Sigmoid colon (tissue), 7 donors: ENCODE measurements around the gene POLD1. TPM values are rescaled to one million over a fixed set of nuclear protein-coding genes. Genes with fewer than 3 reads are reported as not detected.
"Not testable (repeated sequence)": the region's sequence is repeated elsewhere in the genome, so short reads cannot be mapped to it uniquely, and the experiment has no call there.

ENCODE experiments used
- DNase-seq: peaks from one replicate; pipeline ENCODE4 v3.0.0-alpha.2; 2019
- H3K27ac ChIP-seq, 4 donors: fragments of 200-600 bp; sonication (generic); one replicate each; pipeline ENCODE4 v1.5.1; 2016 to 2019; ENCODE audit warnings: mild to moderate bottlenecking in 1 of 4
- H3K27me3 ChIP-seq, 3 donors: fragments of 200-600 bp; sonication (generic); one replicate each; pipeline ENCODE4 v1.5.1; 2019; ENCODE audit warnings: mild to moderate bottlenecking in 1 of 3
- H3K36me3 ChIP-seq, 4 donors: fragments of 200-600 bp; sonication (generic); one replicate each; pipeline ENCODE4 v1.5.1; 2016 to 2019
- H3K4me1 ChIP-seq, 4 donors: fragments of 200-600 bp; sonication (generic); one replicate each; pipeline ENCODE4 v1.5.1; 2017 to 2019
- H3K4me3 ChIP-seq, 4 donors: fragments of 200-600 bp; sonication (generic); one replicate each; pipeline ENCODE4 v1.5.1; 2017 to 2019; ENCODE audit warnings: mild to moderate bottlenecking in 2 of 4, moderate library complexity in 1 of 4
- H3K9me3 ChIP-seq, 4 donors: fragments of 200-600 bp in 3 of 4; sonication (generic) in 3 of 4; one replicate each; pipeline versions ENCODE4 v1.5.1 to v1.6.1; 2013 to 2019
- CTCF ChIP-seq, 4 experiments: fragments of 450-650 bp in 3 of 4; fragments of 200-600 bp in 1 of 4; IDR thresholded peaks; one replicate each; pipeline ENCODE4 v1.5.1; 2016 to 2019; ENCODE audit warnings: antibody characterized with exemption in 4 of 4, mild to moderate bottlenecking in 3 of 4, moderate library complexity in 2 of 4
- EP300 ChIP-seq, 4 donors: sonication (generic); formaldehyde crosslinking; IDR thresholded peaks; one replicate each; pipeline ENCODE4 v1.6.1; 2017; ENCODE audit warnings: antibody characterized with exemption in 4 of 4
- POLR2A ChIP-seq, 2 donors: fragments of 450-650 bp; IDR thresholded peaks; one replicate each; pipeline ENCODE4 v1.6.1; 2016; ENCODE audit warnings: antibody characterized with exemption in 2 of 2, mild to moderate bottlenecking in 2 of 2, moderate library complexity in 2 of 2
- POLR2AphosphoS5 ChIP-seq, 4 donors: sonication (generic); formaldehyde crosslinking; IDR thresholded peaks; one replicate each; pipeline ENCODE4 v1.6.1; 2017; ENCODE audit warnings: antibody characterized with exemption in 4 of 4
- WGBS, 2 donors: extraction: QIAGEN DNeasy Blood & Tissue Kit; methylation state at CpG; one replicate each; pipeline ENCODE4 v1.1.7; 2013; 5-methylcytosine and 5-hydroxymethylcytosine counted together
- intact Hi-C: fragments of 100-400 bp; cut with DNase I; formaldehyde crosslinking; loops from one replicate; pipeline ENCODE4 v1.15.1; 2023
- polyA plus RNA-seq, 3 donors: library from polyadenylated mRNA; stranded (reverse); fragments of 200-250 nt; gene quantifications; one replicate each; pipeline ENCODE4 v1.2.3, GENCODE V29; 2013
- total RNA-seq, 4 donors: library from RNA; depleted of rRNA; stranded (reverse); fragments of >200 nt; gene quantifications; one replicate each; pipeline ENCODE4 v1.1.0, GENCODE V29; 2016
- donor health status: healthy with polysubstance abuse.
- donor health status: Bipolar disorder and iron deficiency.
- donor health status: healthy.

The POLD1 gene
- total and polyA plus RNA-seq, 7 donors, result 9.6 to 44.2 (median 10.8) TPM

GRCh38 chr19:50434525-50434924 lies 50.4 kb downstream of the POLD1 start:
- peaks cover 12 to 51% (median 48%) of the 10 kb centered on the region in 3 donors for H3K27me3 ChIP-seq
- no peak for TF ChIP-seq POLR2A (IDR thresholded peaks at IDR 0.05)
- TF ChIP-seq EP300 (IDR thresholded peaks at IDR 0.05), result no peak
- no peak for TF ChIP-seq CTCF (IDR thresholded peaks at IDR 0.05)
- no peak for TF ChIP-seq POLR2AphosphoS5 (IDR thresholded peaks at IDR 0.05)
- no peak for DNase-seq
- H3K9me3 ChIP-seq, result no peaks in the 10 kb centered on the region
- intact Hi-C loops, result loop anchor here (5.0 kb wide), 1 partner anchor 52 kb away; the partner anchor contains the start of gene POLD1
- H3K27ac ChIP-seq, result no peak overlapping the region
- WGBS, 2 donors, result 37 to 39% methylated on average over 12 of the region's 12 CpGs
- H3K36me3 ChIP-seq, result no peaks in the 10 kb centered on the region
- H3K4me3 ChIP-seq, result no peak overlapping the region
- peaks cover 0 to 19% (median 16%) of the 10 kb centered on the region in 4 donors for H3K4me1 ChIP-seq

GRCh38 chr19:50435221-50435620 lies 51.1 kb downstream of the POLD1 start:
- no peak overlapping the region for H3K27ac ChIP-seq
- no peak for DNase-seq
- H3K4me1 ChIP-seq, result peaks cover 0 to 19% (median 16%) of the 10 kb centered on the region in 4 donors
- H3K36me3 ChIP-seq, result no peaks in the 10 kb centered on the region
- 78 to 85% methylated on average over 17 of the region's 17 CpGs for WGBS, 2 donors
- no peak for TF ChIP-seq POLR2AphosphoS5 (IDR thresholded peaks at IDR 0.05)
- no peak for TF ChIP-seq CTCF (IDR thresholded peaks at IDR 0.05)
- TF ChIP-seq POLR2A (IDR thresholded peaks at IDR 0.05), result no peak
- no peak for TF ChIP-seq EP300 (IDR thresholded peaks at IDR 0.05)
- intact Hi-C loops, result no loop called here
- H3K27me3 ChIP-seq, result peaks cover 12 to 48% (median 42%) of the 10 kb centered on the region in 3 donors
- H3K9me3 ChIP-seq, result no peaks in the 10 kb centered on the region
- no peak overlapping the region for H3K4me3 ChIP-seq

GRCh38 chr19:50435627-50436026 lies 51.5 kb downstream of the POLD1 start:
- no peak overlapping the region for H3K27ac ChIP-seq
- no peak for DNase-seq
- TF ChIP-seq EP300 (IDR thresholded peaks at IDR 0.05) (no peak), CTCF (IDR thresholded peaks at IDR 0.05) (no peak), POLR2A (IDR thresholded peaks at IDR 0.05) (no peak), POLR2AphosphoS5 (IDR thresholded peaks at IDR 0.05) (no peak)
- 82 to 83% methylated on average over 12 of the region's 12 CpGs for WGBS, 2 donors
- H3K36me3 ChIP-seq, result no peaks in the 10 kb centered on the region
- peaks cover 12 to 44% (median 38%) of the 10 kb centered on the region in 3 donors for H3K27me3 ChIP-seq
- intact Hi-C loops, result no loop called here
- no peaks in the 10 kb centered on the region for H3K9me3 ChIP-seq
- H3K4me3 ChIP-seq, result no peak overlapping the region
- peaks cover 0 to 19% (median 16%) of the 10 kb centered on the region in 4 donors for H3K4me1 ChIP-seq

GRCh38 chr19:50437862-50438449 lies 53.8 kb downstream of the POLD1 start:
- 93 to 94% methylated on average over 5 of the region's 5 CpGs for WGBS, 2 donors
- no peaks in the 10 kb centered on the region for H3K36me3 ChIP-seq
- H3K27ac ChIP-seq, result no peak overlapping the region
- H3K4me3 ChIP-seq, result no peak overlapping the region
- no peaks in the 10 kb centered on the region for H3K4me1 ChIP-seq
- H3K9me3 ChIP-seq, result no peaks in the 10 kb centered on the region
- TF ChIP-seq POLR2AphosphoS5 (IDR thresholded peaks at IDR 0.05), result no peak
- peaks cover 1 to 23% (median 18%) of the 10 kb centered on the region in 3 donors for H3K27me3 ChIP-seq
- intact Hi-C loops, result no loop called here
- no peak for DNase-seq

GRCh38 chr19:50439130-50439529 lies 55.0 kb downstream of the POLD1 start:
- H3K9me3 ChIP-seq, intact Hi-C loops: not testable (repeated sequence)
- WGBS, 2 donors, result 81 to 82% methylated on average over 2 of the region's 2 CpGs

GRCh38 chr19:50444059-50444458 lies 59.9 kb downstream of the POLD1 start:
- 73 to 82% methylated on average over 1 of the region's 1 CpG for WGBS, 2 donors
- TF ChIP-seq EP300 (IDR thresholded peaks at IDR 0.05) (no peak), CTCF (IDR thresholded peaks at IDR 0.05) (no peak), POLR2A (IDR thresholded peaks at IDR 0.05) (no peak), POLR2AphosphoS5 (IDR thresholded peaks at IDR 0.05) (no peak)
- Histone ChIP-seq H3K9me3 (no peaks in the 10 kb centered on the region), H3K36me3 (no peaks in the 10 kb centered on the region), H3K4me1 (no peaks in the 10 kb centered on the region), H3K27me3 (no peaks in the 10 kb centered on the region), H3K4me3 (no peak overlapping the region), H3K27ac (no peak overlapping the region)
- DNase-seq, result no peak
- intact Hi-C loops, result no loop called here

More at GRCh38 chr19:50439130-50439529, 55.0 kb downstream of the POLD1 start:
- not testable (repeated sequence) for H3K27ac ChIP-seq, H3K4me1 ChIP-seq, H3K36me3 ChIP-seq, H3K4me3 ChIP-seq, DNase-seq
- H3K27me3 ChIP-seq, result peaks cover 0 to 13% (median 6%) of the 10 kb centered on the region in 3 donors
